Measurements from ENCODE around the gene PPP1R8.

PPP1R8 gene

GRCh38 chr1:27872802-27873551 lies 42.4 kb downstream of the PPP1R8 start:
- DNase-seq, result no peak

- DNase-seq, result no peak
Observed at GRCh38 chr1:27873671-27874384, 43.2 kb downstream of the PPP1R8 start.

- no peak for DNase-seq
Observed at GRCh38 chr1:27876341-27877114, 45.9 kb downstream of the PPP1R8 start.

- DNase-seq, result no peak
Observed at GRCh38 chr1:27877115-27877416, 46.5 kb downstream of the PPP1R8 start.

- DNase-seq, result no peak
Observed at GRCh38 chr1:27878039-27878438, 47.5 kb downstream of the PPP1R8 start.

GRCh38 chr1:27878787-27879335 lies 48.3 kb downstream of the PPP1R8 start:
- DNase-seq, result no peak

GRCh38 chr1:27879374-27880082 lies 48.9 kb downstream of the PPP1R8 start:
- DNase-seq, result no peak

- DNase-seq, result no peak
Observed at GRCh38 chr1:27882543-27882903, 51.9 kb downstream of the PPP1R8 start.

- no peak for DNase-seq
Observed at GRCh38 chr1:27883536-27883935, 53.0 kb downstream of the PPP1R8 start.

GRCh38 chr1:27884006-27884954 lies 53.7 kb downstream of the PPP1R8 start:
- no peak for DNase-seq

GRCh38 chr1:27885114-27885528 lies 54.5 kb downstream of the PPP1R8 start:
- no peak for DNase-seq

- no peak for DNase-seq
Observed at GRCh38 chr1:27885621-27886352, 55.2 kb downstream of the PPP1R8 start.

GRCh38 chr1:27886353-27886679 lies 55.7 kb downstream of the PPP1R8 start:
- no peak for DNase-seq

- no peak for DNase-seq
Observed at GRCh38 chr1:27886744-27887143, 56.2 kb downstream of the PPP1R8 start.

- no peak for DNase-seq
Observed at GRCh38 chr1:27887215-27888021, 56.8 kb downstream of the PPP1R8 start.

- no peak for DNase-seq
Observed at GRCh38 chr1:27889506-27889905, 58.9 kb downstream of the PPP1R8 start.

- DNase-seq, result no peak
Observed at GRCh38 chr1:27891196-27891889, 60.8 kb downstream of the PPP1R8 start.

GRCh38 chr1:27894521-27894920 lies 63.9 kb downstream of the PPP1R8 start:
- DNase-seq, result no peak
